GM12872 (cell line): ENCODE measurements around the gene BTBD9.

Experiments used
- TF ChIP-seq, protein P1 (sequence below): IDR thresholded peaks from 3 replicates; pipeline ENCODE4 v1.5.1; 2011; ENCODE audit warnings: low read depth, mild to moderate bottlenecking, low read length, moderate library complexity; ENCODE audit not compliant: insufficient read depth

Gene BTBD9

DNA sequence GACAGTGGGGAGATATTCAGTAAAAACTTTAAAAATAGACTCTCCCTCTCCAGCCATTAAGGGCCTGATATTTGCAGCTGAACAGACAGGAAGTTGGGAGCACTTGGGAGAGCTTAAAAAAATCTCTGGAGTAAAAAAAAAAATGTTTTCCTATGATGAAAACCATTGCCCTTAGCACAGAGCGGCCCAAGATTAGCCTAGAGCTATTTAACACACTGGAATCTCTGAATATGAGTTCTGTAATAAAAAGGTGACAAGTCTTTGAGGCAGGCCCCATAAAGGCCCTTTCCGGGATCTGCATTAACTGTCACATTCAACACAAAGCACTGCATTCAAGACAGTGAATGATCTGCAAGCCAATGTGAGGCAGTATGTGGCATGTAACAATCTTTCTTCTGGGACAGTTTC lies 426.5 kb downstream of the BTBD9 start:
- TF ChIP-seq, protein P1, sequence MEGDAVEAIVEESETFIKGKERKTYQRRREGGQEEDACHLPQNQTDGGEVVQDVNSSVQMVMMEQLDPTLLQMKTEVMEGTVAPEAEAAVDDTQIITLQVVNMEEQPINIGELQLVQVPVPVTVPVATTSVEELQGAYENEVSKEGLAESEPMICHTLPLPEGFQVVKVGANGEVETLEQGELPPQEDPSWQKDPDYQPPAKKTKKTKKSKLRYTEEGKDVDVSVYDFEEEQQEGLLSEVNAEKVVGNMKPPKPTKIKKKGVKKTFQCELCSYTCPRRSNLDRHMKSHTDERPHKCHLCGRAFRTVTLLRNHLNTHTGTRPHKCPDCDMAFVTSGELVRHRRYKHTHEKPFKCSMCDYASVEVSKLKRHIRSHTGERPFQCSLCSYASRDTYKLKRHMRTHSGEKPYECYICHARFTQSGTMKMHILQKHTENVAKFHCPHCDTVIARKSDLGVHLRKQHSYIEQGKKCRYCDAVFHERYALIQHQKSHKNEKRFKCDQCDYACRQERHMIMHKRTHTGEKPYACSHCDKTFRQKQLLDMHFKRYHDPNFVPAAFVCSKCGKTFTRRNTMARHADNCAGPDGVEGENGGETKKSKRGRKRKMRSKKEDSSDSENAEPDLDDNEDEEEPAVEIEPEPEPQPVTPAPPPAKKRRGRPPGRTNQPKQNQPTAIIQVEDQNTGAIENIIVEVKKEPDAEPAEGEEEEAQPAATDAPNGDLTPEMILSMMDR: no peak

DNA sequence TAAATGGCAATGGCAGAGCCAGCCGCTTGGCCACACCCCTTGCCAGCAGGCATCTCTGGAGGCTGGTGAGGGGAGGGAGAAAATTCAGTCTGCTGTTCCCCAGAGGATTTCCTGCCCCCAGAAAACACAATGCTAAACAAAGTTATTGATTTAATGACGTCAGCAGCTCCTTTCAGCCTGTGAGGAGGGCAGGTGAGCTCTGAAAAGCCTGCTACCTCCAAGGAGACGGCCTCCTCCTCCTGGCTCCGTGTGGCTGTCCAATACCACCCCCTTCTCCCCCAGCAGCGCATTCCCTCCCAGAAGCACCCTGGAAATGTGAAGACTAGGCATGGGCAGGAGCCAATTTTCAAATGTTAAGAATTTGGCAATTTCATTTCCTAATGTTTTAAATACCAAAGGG lies 427.1 kb downstream of the BTBD9 start:
- TF ChIP-seq, protein P1: no peak

DNA sequence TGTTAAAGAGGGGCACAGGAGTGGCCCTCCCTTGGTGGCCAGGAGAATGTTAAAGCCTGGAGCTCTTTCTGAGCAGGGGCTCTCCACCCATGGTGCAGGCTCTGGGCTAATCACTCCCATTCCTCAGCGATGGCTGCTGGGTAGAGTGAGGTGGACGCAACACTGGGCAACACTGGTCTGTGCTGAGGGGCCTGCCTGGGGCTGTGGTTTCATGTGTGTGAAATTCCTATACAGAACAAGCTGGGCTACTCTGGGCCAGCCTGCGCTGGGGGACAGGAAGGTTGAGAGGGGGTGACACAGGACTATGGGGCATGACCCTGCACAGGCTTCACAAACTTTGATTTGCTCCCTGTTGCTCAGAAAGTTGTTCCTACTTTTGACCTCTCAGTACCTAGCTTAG lies 427.6 kb downstream of the BTBD9 start:
- TF ChIP-seq, protein P1: no peak

DNA sequence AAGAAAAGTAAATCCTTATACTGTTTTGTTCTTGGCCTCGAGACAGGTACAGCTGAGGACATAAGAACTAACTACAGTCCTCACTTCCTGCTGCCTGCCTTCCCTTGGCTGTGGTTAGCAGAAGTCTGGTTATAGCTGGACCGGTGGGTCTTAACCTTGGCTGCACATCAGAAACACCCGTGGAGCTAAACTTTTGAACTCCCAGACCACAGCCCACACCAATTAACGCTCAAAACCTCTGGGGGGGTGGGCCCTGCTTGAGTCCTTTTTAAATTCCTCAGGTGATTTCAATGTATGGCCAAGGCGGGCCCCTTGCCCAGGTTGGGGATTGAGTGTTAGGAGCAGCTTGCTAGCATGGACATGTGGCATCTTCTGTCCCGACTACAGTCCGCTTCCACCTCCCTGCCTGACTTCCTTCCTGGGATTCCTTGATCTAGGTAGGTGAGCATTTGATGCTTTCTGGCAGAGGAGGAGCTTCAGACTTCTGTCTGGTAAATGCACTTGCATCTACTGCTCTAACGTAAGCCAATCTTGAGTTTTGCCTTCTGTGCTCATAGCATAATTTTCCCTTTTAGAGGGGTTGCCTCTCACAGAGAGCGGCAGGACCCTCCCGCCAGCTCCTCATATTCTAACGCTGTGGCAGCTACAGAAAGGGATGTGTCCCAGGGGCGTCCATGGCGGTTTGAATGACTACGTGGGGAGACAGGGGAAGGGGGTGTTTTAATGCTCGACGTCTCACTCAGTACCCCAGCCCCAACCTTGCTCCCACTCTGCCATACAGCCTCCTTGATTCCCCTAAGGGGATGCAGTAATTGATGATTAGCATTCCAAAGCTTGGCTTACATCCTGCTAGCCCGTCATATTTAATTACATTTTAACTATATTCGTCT lies 430.1 kb downstream of the BTBD9 start:
- TF ChIP-seq, protein P1: no peak

DNA sequence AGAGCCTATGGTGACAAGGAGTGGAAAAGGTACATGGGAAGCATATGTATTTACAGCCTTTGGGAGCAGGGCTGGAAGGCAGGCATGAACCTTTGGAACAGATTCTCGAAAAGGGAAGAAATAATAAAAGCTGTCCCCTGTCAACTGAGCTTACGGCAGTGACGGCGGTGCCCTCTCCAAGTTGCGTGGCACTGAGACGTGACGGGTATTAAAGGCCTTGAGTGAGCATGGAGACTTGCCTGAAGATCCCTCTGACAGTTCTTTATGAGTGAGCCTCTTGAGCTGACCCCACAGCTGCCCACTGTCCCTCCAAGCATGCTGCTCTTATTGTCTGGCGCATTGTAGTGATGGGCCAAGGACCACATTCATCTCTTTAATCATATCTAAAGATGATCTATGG lies 431.7 kb downstream of the BTBD9 start:
- TF ChIP-seq, protein P1: no peak

DNA sequence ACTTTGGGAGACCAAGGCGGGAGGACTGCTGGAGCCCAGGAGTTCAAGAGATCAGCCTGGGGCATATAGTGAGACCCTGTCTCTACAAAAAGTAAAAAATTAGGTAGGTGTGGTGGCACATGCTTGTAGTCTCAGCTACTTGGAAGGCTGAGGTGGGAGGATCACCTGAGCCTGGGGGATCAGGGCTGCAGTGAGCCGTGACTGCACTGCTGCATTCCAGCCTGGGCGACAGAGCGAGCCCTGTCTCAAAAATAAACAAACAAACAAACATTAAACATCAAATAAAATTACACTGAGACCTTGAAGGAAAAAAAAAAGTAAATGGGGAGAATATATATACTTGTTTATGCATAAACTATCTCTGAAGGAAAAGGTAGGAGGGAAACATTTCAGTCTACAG lies 432.4 kb downstream of the BTBD9 start:
- TF ChIP-seq, protein P1: no peak

DNA sequence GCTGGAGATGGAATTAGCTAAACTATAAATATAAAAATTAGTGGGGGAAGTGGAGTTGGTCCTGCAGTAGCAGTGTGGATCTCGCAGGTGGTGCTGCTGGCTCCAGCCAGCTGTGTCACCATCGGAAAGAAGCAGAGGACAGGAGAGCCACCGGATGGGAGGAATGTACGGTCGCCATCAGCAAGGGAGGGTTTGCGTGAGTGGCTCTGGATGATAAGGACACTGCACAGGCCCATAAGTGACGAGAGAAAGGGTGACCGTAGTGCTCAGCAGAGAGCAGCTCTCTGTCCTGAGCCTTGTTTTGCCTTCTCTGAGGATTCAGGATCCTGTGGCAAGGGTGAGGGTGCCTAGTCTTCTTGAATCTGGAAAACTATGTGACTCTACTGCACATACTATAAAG lies 441.5 kb downstream of the BTBD9 start:
- TF ChIP-seq, protein P1: no peak
